ENCODE measurements around the gene RHEBL1.
A peak's percentile ranks its signal among the peaks of the same experiment; 100 is the strongest.

The RHEBL1 gene

GRCh38 chr12:49069507-49070346, at the start of gene RHEBL1:
Gene RHEBL1, minus strand, starts transcription at chr12:49069979. Its CDS starts 194 bp downstream, at chr12:49069785.
- peak; percentile 36 to 80 for DNase-seq

- no peak for DNase-seq
These were observed 41.4 kb upstream of the RHEBL1 start for GRCh38 chr12:49111206-49111605.

GRCh38 chr12:49110464-49111155, 40.8 kb upstream of the RHEBL1 start, which contains the start of gene LMBR1L:
Gene LMBR1L, minus strand, starts transcription at chr12:49110847. Its CDS starts 292 bp downstream, at chr12:49110555.
- peak; percentile 93 to 99 for DNase-seq

- DNase-seq = no peak
These were observed 40.1 kb upstream of the RHEBL1 start for GRCh38 chr12:49109641-49110463.

GRCh38 chr12:49108958-49109404, 39.2 kb upstream of the RHEBL1 start:
- DNase-seq = no peak

GRCh38 chr12:49105504-49106084, 35.8 kb upstream of the RHEBL1 start:
- DNase-seq = no peak

GRCh38 chr12:49104822-49105221, 35.0 kb upstream of the RHEBL1 start:
- no peak for DNase-seq

GRCh38 chr12:49100380-49100779, 30.6 kb upstream of the RHEBL1 start:
- no peak for DNase-seq

GRCh38 chr12:49098703-49099102, 28.9 kb upstream of the RHEBL1 start:
- no peak for DNase-seq

GRCh38 chr12:49098035-49098451, 28.3 kb upstream of the RHEBL1 start:
- DNase-seq = no peak

- DNase-seq = no peak
These were observed 27.6 kb upstream of the RHEBL1 start for GRCh38 chr12:49097381-49097780.

- DNase-seq = no peak
These were observed 25.2 kb upstream of the RHEBL1 start for GRCh38 chr12:49094975-49095365.

GRCh38 chr12:49094160-49094974, 24.6 kb upstream of the RHEBL1 start, which contains the start of gene DHH:
Gene DHH, minus strand, starts transcription at chr12:49094801. Its CDS starts 289 bp downstream, at chr12:49094512.
- no peak for DNase-seq

GRCh38 chr12:49093792-49094159, 24.0 kb upstream of the RHEBL1 start:
- no peak for DNase-seq

GRCh38 chr12:49092816-49093406, 23.1 kb upstream of the RHEBL1 start:
- no peak for DNase-seq

- DNase-seq = no peak
These were observed 22.5 kb upstream of the RHEBL1 start for GRCh38 chr12:49092086-49092815.

GRCh38 chr12:49091836-49092085, 22.0 kb upstream of the RHEBL1 start:
- DNase-seq = no peak

- no peak for DNase-seq
These were observed 21.5 kb upstream of the RHEBL1 start for GRCh38 chr12:49091056-49091835.

GRCh38 chr12:49089821-49090773, 20.3 kb upstream of the RHEBL1 start:
- DNase-seq = no peak
